ENCODE results near the gene MARCHF10. TPM values are rescaled to one million over a fixed set of nuclear protein-coding genes. Genes with fewer than 3 reads are reported as not detected.

The MARCHF10 gene
- total and polyA plus RNA-seq, 2 donors (not counting 3 experiments of a cell fraction or from before 2014, with no cell fraction given), result 0.11 TPM; not detected in 1

GRCh38 chr17:62707425-62707739, 100.7 kb downstream of the MARCHF10 start:
- no peaks in the 10 kb centered on the region for H3K36me3 ChIP-seq (ENCODE audit: control insufficient read depth in 2 of 2, extremely low read depth in 1 of 2, insufficient read depth in 2 of 2, low read length in 2 of 2)
- no peaks in the 10 kb centered on the region for H3K79me2 ChIP-seq (ENCODE audit: control insufficient read depth, insufficient read depth, low read length)
- H3K4me2 ChIP-seq (ENCODE audit: insufficient read depth, low read length), result no peak overlapping the region
- H3K4me1 ChIP-seq (ENCODE audit: control insufficient read depth, extremely low read depth, insufficient read depth, low read length), result peaks cover 32% of the 10 kb centered on the region
- ChIA-PET POLR2A (no interaction called here), CTCF (no interaction called here)
- H3K9me3 ChIP-seq (replicated peaks; ENCODE audit: control insufficient read depth, insufficient read depth, low read length), result no peaks in the 10 kb centered on the region
- H3K27ac ChIP-seq (ENCODE audit: insufficient read depth, low read depth, low read length), result no peak overlapping the region
- no peak for TF ChIP-seq POLR2AphosphoS5 (IDR thresholded peaks at IDR 0.05; ENCODE audit: insufficient read depth, low read depth, low read length)
- no peak for TF ChIP-seq MAX (IDR thresholded peaks at IDR 0.05; ENCODE audit: insufficient read depth, insufficient read length)
- TF ChIP-seq GATA2 (IDR thresholded peaks at IDR 0.05; ENCODE audit: insufficient read depth, insufficient read length, low read depth, low read length), result no peak
- no peak for TF ChIP-seq FOS (IDR thresholded peaks at IDR 0.05; ENCODE audit: borderline replicate concordance, insufficient read depth, low read length)
- no peak for TF ChIP-seq JUN (IDR thresholded peaks at IDR 0.05; ENCODE audit: borderline replicate concordance, insufficient read depth, insufficient read length, low read depth)
- TF ChIP-seq MYC (IDR thresholded peaks at IDR 0.05; ENCODE audit: low read depth, low read length), result no peak
- no peak for TF ChIP-seq CTCF (IDR thresholded peaks at IDR 0.05; ENCODE audit: extremely low read depth in 1 of 2, insufficient read depth in 1 of 2, low read depth in 1 of 2, low read length in 2 of 2)
- TF ChIP-seq POLR2A (IDR thresholded peaks at IDR 0.05; ENCODE audit: low read depth, low read length), result no peak
- no peak for TF ChIP-seq EZH2 (IDR thresholded peaks at IDR 0.05; ENCODE audit: borderline replicate concordance, low read depth, low read length, severe bottlenecking)
- DNase-seq (ENCODE audit: low read depth, low spot score) (no peak), FAIRE-seq (no peak)
- H3K9me1 ChIP-seq (replicated peaks; ENCODE audit: control insufficient read depth, extremely low read depth, insufficient read depth, low read length), result no peaks in the 10 kb centered on the region
- no peak overlapping the region for H3K4me3 ChIP-seq (replicated peaks in 1 of 3; ENCODE audit: insufficient read depth in 1 of 3, low read depth in 1 of 3, low read length in 3 of 3)
- intact Hi-C loops (cut with micrococcal nuclease) (loop anchor here (5.0 to 10.0 kb wide), 2 partner anchors 115 to 283 kb away; partner anchors contain the start of gene METTL2A), dilution Hi-C loops (cut with MboI; ENCODE audit: extremely low pct_ligation_motif_present, low sequenced_read_pairs) (no loop called here)
- H4K20me1 ChIP-seq (replicated peaks; ENCODE audit: control insufficient read depth, extremely low read depth, insufficient read depth, low read length), result no peaks in the 10 kb centered on the region
- H2AFZ ChIP-seq (ENCODE audit: low read depth, low read length), result no peak overlapping the region
- no TSS peak for BruUV-seq (replicated peaks)
- H3K9ac ChIP-seq (replicated peaks; ENCODE audit: extremely low read depth, insufficient read depth, low read length), result no peak overlapping the region
- peaks cover 4 to 21% of the 10 kb centered on the region in 2 experiments for H3K27me3 ChIP-seq (ENCODE audit: control insufficient read depth in 2 of 2, insufficient read depth in 2 of 2, low read length in 2 of 2)
